Measurements from ENCODE around the gene AMPD1. TPM values are rescaled to one million over a fixed set of nuclear protein-coding genes. Genes with fewer than 3 reads are reported as not detected.

The AMPD1 gene
- total RNA-seq, 1 experiment from 2014 or later: not detected

DNA sequence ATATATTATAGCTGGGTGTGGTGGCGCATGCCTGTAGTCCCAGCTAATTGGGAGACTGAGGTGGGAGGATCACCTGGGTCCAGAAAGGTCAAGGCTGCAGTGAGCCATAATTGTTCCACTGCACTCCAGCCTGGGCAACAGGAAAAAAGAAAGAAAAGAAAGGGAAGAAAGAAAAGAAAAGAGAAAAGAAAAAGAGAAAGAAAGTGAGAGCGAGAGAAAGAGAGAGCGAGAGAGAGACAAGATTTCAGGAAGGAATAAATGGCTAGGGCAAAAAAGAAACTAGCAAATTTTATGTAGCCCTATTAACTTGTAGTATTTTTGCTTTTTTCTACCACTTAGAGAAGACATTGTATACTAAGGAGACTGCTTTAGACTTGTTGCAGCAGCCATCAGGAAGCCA lies 15.0 kb upstream of the AMPD1 start:
- no peak overlapping the region for H2AFZ ChIP-seq (ENCODE audit: low read length)
- no peak overlapping the region for H3K9ac ChIP-seq (ENCODE audit: low read length)
- H3K9me2 ChIP-seq (replicated peaks; ENCODE audit: insufficient read depth, low read length): no peaks in the 10 kb centered on the region
- H3K36me3 ChIP-seq (ENCODE audit: insufficient read depth, low read length): peaks cover 57% of the 10 kb centered on the region
- H3K9me3 ChIP-seq (ENCODE audit: low read length): no peaks in the 10 kb centered on the region
- H3K4me3 ChIP-seq (ENCODE audit: low read length): no peak overlapping the region
- no peaks in the 10 kb centered on the region for H4K20me1 ChIP-seq (ENCODE audit: insufficient read depth, low read depth, low read length)
- H3K27me3 ChIP-seq (ENCODE audit: low read length): no peaks in the 10 kb centered on the region
- DNase-seq: no peak
- H3K4me2 ChIP-seq (ENCODE audit: low read depth, low read length, poor library complexity, severe bottlenecking): no peak overlapping the region
- peaks cover 2% of the 10 kb centered on the region for H3K4me1 ChIP-seq (ENCODE audit: low read length)
- H3K79me2 ChIP-seq (ENCODE audit: low read length): peaks cover 19% of the 10 kb centered on the region
- H3K27ac ChIP-seq (ENCODE audit: low read length): no peak overlapping the region

DNA sequence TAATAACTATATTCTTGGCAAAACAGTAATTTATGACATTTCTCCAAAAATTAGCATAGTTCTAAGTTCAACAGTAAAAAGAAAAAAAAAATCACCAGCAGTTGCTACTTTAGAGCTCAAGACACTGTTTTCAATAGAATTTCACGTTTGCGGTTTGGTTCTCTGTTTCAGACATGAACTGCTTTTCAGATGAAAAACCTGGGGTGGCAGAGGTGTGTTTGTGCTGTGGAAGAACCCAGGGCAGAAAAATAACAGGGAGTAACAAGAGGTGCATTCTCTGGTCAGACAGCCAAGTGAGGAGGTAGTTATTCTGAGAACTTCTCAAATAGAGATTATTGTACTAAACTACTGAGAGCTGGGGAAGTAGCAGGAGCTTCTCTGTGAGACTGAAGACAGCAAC lies 12.3 kb upstream of the AMPD1 start:
- Histone ChIP-seq H3K27me3 (ENCODE audit: low read length) (no peaks in the 10 kb centered on the region), H3K4me1 (ENCODE audit: low read length) (no peaks in the 10 kb centered on the region), H3K4me2 (ENCODE audit: low read depth, low read length, poor library complexity, severe bottlenecking) (no peak overlapping the region), H3K9me3 (ENCODE audit: low read length) (no peaks in the 10 kb centered on the region), H3K9me2 (replicated peaks; ENCODE audit: insufficient read depth, low read length) (no peaks in the 10 kb centered on the region), H3K9ac (ENCODE audit: low read length) (no peak overlapping the region), H4K20me1 (ENCODE audit: insufficient read depth, low read depth, low read length) (no peaks in the 10 kb centered on the region), H3K36me3 (ENCODE audit: insufficient read depth, low read length) (peaks cover 43% of the 10 kb centered on the region), H2AFZ (ENCODE audit: low read length) (no peak overlapping the region), H3K4me3 (ENCODE audit: low read length) (no peak overlapping the region), H3K79me2 (ENCODE audit: low read length) (0 out of 2 replicates have a peak, but pooled peaks cover 4% of the 10 kb centered on the region), H3K27ac (ENCODE audit: low read length) (no peak overlapping the region)
- DNase-seq: no peak

DNA sequence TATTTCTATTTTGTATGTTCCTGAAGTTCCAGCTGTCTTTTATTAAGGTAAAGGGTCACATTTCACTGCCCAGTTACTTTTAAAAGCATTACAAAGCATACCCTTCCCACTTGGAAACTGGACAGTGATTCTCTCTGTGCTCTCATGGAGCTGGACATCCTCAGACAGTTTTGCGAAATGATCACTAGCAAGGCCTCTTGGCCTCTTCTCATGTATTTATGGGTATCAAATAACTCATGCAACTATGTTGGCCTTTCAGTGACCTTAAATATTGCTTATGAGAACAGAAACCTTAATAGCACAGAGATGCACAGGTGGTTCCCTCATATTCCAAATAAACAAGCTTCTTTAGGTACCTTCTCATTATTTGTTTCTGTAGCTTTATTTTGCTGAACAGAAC lies 7.9 kb upstream of the AMPD1 start:
- no peak overlapping the region for H2AFZ ChIP-seq (ENCODE audit: low read length)
- no peak overlapping the region for H3K9ac ChIP-seq (ENCODE audit: low read length)
- no peak for DNase-seq
- H3K4me3 ChIP-seq (ENCODE audit: low read length): no peak overlapping the region
- H3K27me3 ChIP-seq (ENCODE audit: low read length): no peaks in the 10 kb centered on the region
- no peaks in the 10 kb centered on the region for H3K9me2 ChIP-seq (replicated peaks; ENCODE audit: insufficient read depth, low read length)
- no peak overlapping the region for H3K4me2 ChIP-seq (ENCODE audit: low read depth, low read length, poor library complexity, severe bottlenecking)
- peaks cover 25% of the 10 kb centered on the region for H3K36me3 ChIP-seq (ENCODE audit: insufficient read depth, low read length)
- H3K4me1 ChIP-seq (ENCODE audit: low read length): no peaks in the 10 kb centered on the region
- H3K27ac ChIP-seq (ENCODE audit: low read length): no peak overlapping the region
- H3K79me2 ChIP-seq (ENCODE audit: low read length): no peaks in the 10 kb centered on the region
- no peaks in the 10 kb centered on the region for H3K9me3 ChIP-seq (ENCODE audit: low read length)
- H4K20me1 ChIP-seq (ENCODE audit: insufficient read depth, low read depth, low read length): no peaks in the 10 kb centered on the region

DNA sequence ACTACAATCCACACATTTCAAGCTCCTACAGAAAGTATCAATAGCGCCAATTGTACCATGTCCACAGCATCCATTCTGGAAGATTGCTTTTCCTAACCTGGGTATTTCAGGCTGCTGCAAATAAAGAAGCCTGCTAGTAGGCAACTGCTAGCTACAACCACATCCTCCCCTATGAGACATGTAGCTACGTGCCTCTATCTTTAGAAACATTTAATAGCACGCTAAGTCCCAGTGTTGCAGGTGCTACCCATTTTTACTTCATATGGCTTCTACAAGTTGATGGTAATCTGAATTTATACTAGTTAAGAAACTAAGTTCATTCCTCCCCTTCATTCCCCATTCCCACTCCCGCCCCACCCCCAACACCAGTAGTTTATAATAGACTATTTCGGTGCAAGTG lies 7.4 kb upstream of the AMPD1 start:
- H3K9me3 ChIP-seq (ENCODE audit: low read length): no peaks in the 10 kb centered on the region
- H4K20me1 ChIP-seq (ENCODE audit: insufficient read depth, low read depth, low read length): no peaks in the 10 kb centered on the region
- H2AFZ ChIP-seq (ENCODE audit: low read length): no peak overlapping the region
- H3K4me3 ChIP-seq (ENCODE audit: low read length): no peak overlapping the region
- H3K9me2 ChIP-seq (replicated peaks; ENCODE audit: insufficient read depth, low read length): no peaks in the 10 kb centered on the region
- H3K79me2 ChIP-seq (ENCODE audit: low read length): no peaks in the 10 kb centered on the region
- H3K36me3 ChIP-seq (ENCODE audit: insufficient read depth, low read length): peaks cover 20% of the 10 kb centered on the region
- no peak for DNase-seq
- no peak overlapping the region for H3K9ac ChIP-seq (ENCODE audit: low read length)
- no peak overlapping the region for H3K27ac ChIP-seq (ENCODE audit: low read length)
- H3K4me1 ChIP-seq (ENCODE audit: low read length): no peaks in the 10 kb centered on the region
- H3K4me2 ChIP-seq (ENCODE audit: low read depth, low read length, poor library complexity, severe bottlenecking): no peak overlapping the region
- H3K27me3 ChIP-seq (ENCODE audit: low read length): no peaks in the 10 kb centered on the region

DNA sequence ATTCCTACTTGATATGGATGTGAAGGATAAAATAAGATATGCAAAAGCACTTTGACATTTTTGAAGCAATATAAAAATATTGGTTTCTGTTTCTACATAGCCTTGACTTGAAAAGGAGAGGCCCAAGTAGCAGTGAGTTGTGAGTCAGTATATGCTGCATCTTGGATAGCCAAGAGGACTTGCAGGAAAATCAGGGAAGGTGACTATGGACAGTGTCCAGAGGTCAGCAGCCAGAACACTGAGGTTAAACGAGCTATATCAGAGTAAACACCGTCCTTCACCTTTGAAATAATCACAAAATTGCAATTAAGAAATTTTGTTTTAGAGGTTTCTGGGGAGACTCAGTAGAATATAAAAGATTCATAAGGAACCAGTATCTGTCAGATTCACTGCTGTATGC lies 6.6 kb upstream of the AMPD1 start:
- no peaks in the 10 kb centered on the region for H3K27me3 ChIP-seq (ENCODE audit: low read length)
- no peak overlapping the region for H3K4me2 ChIP-seq (ENCODE audit: low read depth, low read length, poor library complexity, severe bottlenecking)
- no peak overlapping the region for H3K9ac ChIP-seq (ENCODE audit: low read length)
- no peak overlapping the region for H3K27ac ChIP-seq (ENCODE audit: low read length)
- H2AFZ ChIP-seq (ENCODE audit: low read length): no peak overlapping the region
- H3K36me3 ChIP-seq (ENCODE audit: insufficient read depth, low read length): peaks cover 12% of the 10 kb centered on the region; the same call in 1 of the 2 replicates
- no peak overlapping the region for H3K4me3 ChIP-seq (ENCODE audit: low read length)
- no peaks in the 10 kb centered on the region for H3K9me3 ChIP-seq (ENCODE audit: low read length)
- no peaks in the 10 kb centered on the region for H4K20me1 ChIP-seq (ENCODE audit: insufficient read depth, low read depth, low read length)
- DNase-seq: no peak
- H3K79me2 ChIP-seq (ENCODE audit: low read length): no peaks in the 10 kb centered on the region
- H3K4me1 ChIP-seq (ENCODE audit: low read length): no peaks in the 10 kb centered on the region
- H3K9me2 ChIP-seq (replicated peaks; ENCODE audit: insufficient read depth, low read length): no peaks in the 10 kb centered on the region

DNA sequence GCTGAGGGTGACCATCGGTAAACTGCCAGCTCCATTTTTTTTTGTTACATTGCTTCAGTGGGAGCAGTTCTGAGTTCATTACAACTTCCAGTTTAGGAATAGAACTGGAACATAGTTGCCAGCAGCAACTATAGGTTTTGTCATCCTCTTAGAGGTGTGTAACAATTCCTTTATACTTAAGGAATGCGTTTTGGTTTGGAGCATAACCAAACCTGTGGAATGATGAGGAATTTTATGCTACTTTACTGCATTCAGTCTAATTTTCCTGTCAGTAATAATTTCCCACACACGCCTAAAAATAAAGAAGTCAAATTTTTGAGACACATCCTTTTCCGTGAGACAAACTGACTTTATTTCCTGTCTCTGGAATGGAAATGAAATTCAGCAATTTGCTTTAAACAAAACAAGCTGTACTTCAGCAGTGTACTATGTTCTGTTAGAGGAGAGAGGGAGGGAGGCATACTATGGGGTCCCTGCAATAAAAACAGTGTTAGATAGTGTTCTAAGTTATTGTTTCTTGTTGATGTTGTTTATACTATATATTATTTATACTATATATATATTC lies 4.8 kb upstream of the AMPD1 start:
- Histone ChIP-seq H3K79me2 (ENCODE audit: low read length) (no peaks in the 10 kb centered on the region), H2AFZ (ENCODE audit: low read length) (no peak overlapping the region), H3K4me1 (ENCODE audit: low read length) (peaks cover 7% of the 10 kb centered on the region), H3K27me3 (ENCODE audit: low read length) (no peaks in the 10 kb centered on the region), H3K9me2 (replicated peaks; ENCODE audit: insufficient read depth, low read length) (no peaks in the 10 kb centered on the region), H4K20me1 (ENCODE audit: insufficient read depth, low read depth, low read length) (no peaks in the 10 kb centered on the region), H3K9me3 (ENCODE audit: low read length) (no peaks in the 10 kb centered on the region), H3K4me2 (ENCODE audit: low read depth, low read length, poor library complexity, severe bottlenecking) (no peak overlapping the region), H3K4me3 (ENCODE audit: low read length) (no peak overlapping the region), H3K27ac (ENCODE audit: low read length) (no peak overlapping the region), H3K9ac (ENCODE audit: low read length) (no peak overlapping the region), H3K36me3 (ENCODE audit: insufficient read depth, low read length) (no peaks in the 10 kb centered on the region)
- no peak for DNase-seq

DNA sequence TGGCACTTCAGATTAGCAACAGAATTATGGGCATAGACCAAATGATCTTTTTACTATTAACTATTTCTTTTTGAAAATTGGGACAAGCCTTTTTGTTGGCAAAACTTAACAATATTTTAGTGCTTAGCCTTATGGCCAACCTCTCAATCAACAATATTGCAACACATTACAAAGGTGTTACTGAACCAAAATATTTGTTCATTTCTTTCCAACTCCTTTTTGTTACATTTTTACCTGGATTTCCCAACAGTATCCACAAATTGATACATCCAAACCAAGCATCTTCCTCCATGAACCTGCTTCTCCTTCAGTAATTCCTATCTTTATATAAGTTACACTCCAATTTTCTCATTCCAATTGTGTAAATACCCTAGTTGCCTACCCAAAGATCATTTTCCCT lies 1.5 kb upstream of the AMPD1 start:
- Histone ChIP-seq H3K9ac (ENCODE audit: low read length) (no peak overlapping the region), H3K36me3 (ENCODE audit: insufficient read depth, low read length) (no peaks in the 10 kb centered on the region), H2AFZ (ENCODE audit: low read length) (no peak overlapping the region), H3K79me2 (ENCODE audit: low read length) (no peaks in the 10 kb centered on the region), H3K9me3 (ENCODE audit: low read length) (no peaks in the 10 kb centered on the region), H4K20me1 (ENCODE audit: insufficient read depth, low read depth, low read length) (no peaks in the 10 kb centered on the region), H3K4me1 (ENCODE audit: low read length) (peaks cover 7% of the 10 kb centered on the region), H3K4me3 (ENCODE audit: low read length) (no peak overlapping the region), H3K4me2 (ENCODE audit: low read depth, low read length, poor library complexity, severe bottlenecking) (no peak overlapping the region), H3K27me3 (ENCODE audit: low read length) (no peaks in the 10 kb centered on the region), H3K9me2 (replicated peaks; ENCODE audit: insufficient read depth, low read length) (no peaks in the 10 kb centered on the region), H3K27ac (ENCODE audit: low read length) (no peak overlapping the region)
- DNase-seq: no peak

DNA sequence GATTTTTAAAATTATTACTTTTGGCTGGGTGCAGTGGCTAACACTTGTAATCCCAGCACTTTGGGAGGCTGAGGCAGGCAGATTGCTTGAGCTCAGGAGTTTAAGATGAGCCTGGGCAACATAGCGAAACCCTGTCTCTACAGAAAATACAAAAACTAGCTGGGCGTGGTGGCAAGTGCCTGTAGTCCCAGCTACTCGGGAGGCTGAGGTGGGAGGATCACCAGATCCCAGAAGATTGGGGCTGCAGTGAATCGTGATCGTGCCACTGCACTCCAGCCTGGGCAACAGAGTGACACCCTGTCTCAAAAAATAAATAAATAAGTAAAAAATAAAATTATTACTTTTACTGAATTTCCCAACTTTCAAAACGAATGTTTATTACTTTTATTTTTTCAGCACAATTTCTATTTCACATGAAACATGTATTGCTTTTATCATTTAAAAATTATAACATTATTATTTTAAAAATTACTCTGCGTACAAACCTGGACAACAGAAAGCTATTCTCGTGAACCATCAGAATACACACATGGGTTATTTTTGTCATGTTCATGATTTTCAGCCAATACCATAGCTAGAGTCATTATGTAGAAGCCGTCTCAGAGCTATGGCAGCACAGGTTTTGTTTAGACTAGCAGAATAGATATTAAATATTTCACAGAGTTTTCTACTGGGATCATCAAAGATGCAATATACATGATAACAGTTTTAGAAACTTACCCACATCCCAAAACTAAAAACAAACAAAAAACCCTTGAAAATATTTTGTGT lies 621 bp downstream of the AMPD1 start:
- Histone ChIP-seq H4K20me1 (ENCODE audit: insufficient read depth, low read depth, low read length) (no peaks in the 10 kb centered on the region), H3K79me2 (ENCODE audit: low read length) (no peaks in the 10 kb centered on the region), H3K9ac (ENCODE audit: low read length) (no peak overlapping the region), H3K9me2 (replicated peaks; ENCODE audit: insufficient read depth, low read length) (no peaks in the 10 kb centered on the region), H2AFZ (ENCODE audit: low read length) (no peak overlapping the region), H3K27ac (ENCODE audit: low read length) (no peak overlapping the region), H3K4me2 (ENCODE audit: low read depth, low read length, poor library complexity, severe bottlenecking) (no peak overlapping the region), H3K4me1 (ENCODE audit: low read length) (peaks cover 7% of the 10 kb centered on the region), H3K27me3 (ENCODE audit: low read length) (no peaks in the 10 kb centered on the region), H3K9me3 (ENCODE audit: low read length) (no peaks in the 10 kb centered on the region), H3K4me3 (ENCODE audit: low read length) (no peak overlapping the region), H3K36me3 (ENCODE audit: insufficient read depth, low read length) (no peaks in the 10 kb centered on the region)
- DNase-seq: no peak

Data from Karpas-422 (cell line).